K562 (cell line): ENCODE data around the gene ARL3. TPM values are rescaled to one million over a fixed set of nuclear protein-coding genes. Genes with fewer than 3 reads are reported as not detected.

ENCODE experiments used
- ATF2 ChIP-seq: sonication (generic); formaldehyde crosslinking; IDR thresholded peaks from 2 replicates; pipeline ENCODE4 v1.8.1; 2022; ENCODE audit warnings: missing genetic modification reagents
- BACH1 ChIP-seq: fragments of 200-800 bp; sonication (Bioruptor generic); IDR thresholded peaks from 2 replicates; pipeline ENCODE4 v1.6.1; 2016; ENCODE audit warnings: missing genetic modification characterization, missing compliant biosample characterization
- COPS2 ChIP-seq: fragments of 450-650 bp; conservative IDR thresholded peaks from 2 replicates; pipeline ENCODE4 v1.6.1; 2016; ENCODE audit warnings: mild to moderate bottlenecking, moderate library complexity
- CREB5 ChIP-seq: fragments of 250-450 bp; sonication (Bioruptor Pico); IDR thresholded peaks from 2 replicates; pipeline ENCODE4 v1.5.0; 2020; ENCODE audit warnings: mild to moderate bottlenecking
- DPF2 ChIP-seq: fragments of 450-650 bp; IDR thresholded peaks from 2 replicates; pipeline ENCODE4 v1.6.1; 2016
- ELK1 ChIP-seq: sonication (generic); formaldehyde crosslinking; IDR thresholded peaks from 2 replicates; pipeline ENCODE4 v1.8.1; 2022; ENCODE audit warnings: missing genetic modification reagents
- ETS1 ChIP-seq: conservative IDR thresholded peaks from 2 replicates; pipeline ENCODE4 v1.6.1; 2011; ENCODE audit warnings: low read depth, mild to moderate bottlenecking, low read length; ENCODE audit not compliant: control insufficient read depth
- HLTF ChIP-seq: fragments of 450-650 bp; IDR thresholded peaks from 2 replicates; pipeline ENCODE4 v1.6.1; 2016
- NBN ChIP-seq: fragments of 450-650 bp; IDR thresholded peaks from 2 replicates; pipeline ENCODE4 v1.6.1; 2016; ENCODE audit warnings: low read depth, mild to moderate bottlenecking
- NCOA1 ChIP-seq: fragments of 450-650 bp; IDR thresholded peaks from 2 replicates; pipeline ENCODE4 v1.6.1; 2016; ENCODE audit warnings: low read depth
- PHB ChIP-seq: fragments of 250-450 bp; sonication (Bioruptor Pico); IDR thresholded peaks from 2 replicates; pipeline ENCODE4 v1.5.0; 2021
- PTBP1 ChIP-seq: fragments of 200-400 bp; formaldehyde crosslinking; IDR thresholded peaks from 2 replicates; pipeline ENCODE4 v1.6.1; 2017; ENCODE audit warnings: low read depth, low read length
- SMARCA5 ChIP-seq: fragments of 450-650 bp; IDR thresholded peaks from 2 replicates; pipeline ENCODE4 v1.6.1; 2016
- TCFL5 ChIP-seq: fragments of 250-450 bp; sonication (Bioruptor Pico); conservative IDR thresholded peaks from 2 replicates; pipeline ENCODE4 v1.6.1; 2021; ENCODE audit warnings: mild to moderate bottlenecking, moderate library complexity, matching md5 sums
- XRCC3 ChIP-seq: fragments of 450-650 bp; IDR thresholded peaks from 2 replicates; pipeline ENCODE4 v1.6.1; 2017; ENCODE audit warnings: mild to moderate bottlenecking, moderate library complexity
- XRCC5 ChIP-seq: fragments of 200-400 bp; formaldehyde crosslinking; IDR thresholded peaks from 2 replicates; pipeline ENCODE4 v1.6.1; 2017; ENCODE audit warnings: low read depth, mild to moderate bottlenecking, low read length
- ZBTB34 ChIP-seq: fragments of 250-450 bp; sonication (Bioruptor Pico); IDR thresholded peaks from 2 replicates; pipeline ENCODE4 v1.8.0; 2021; ENCODE audit warnings: mild to moderate bottlenecking, moderate library complexity
- ZC3H4 ChIP-seq: sonication (generic); formaldehyde crosslinking; IDR thresholded peaks from 2 replicates; pipeline ENCODE4 v1.9.0; 2021; ENCODE audit warnings: missing genetic modification reagents, borderline replicate concordance
- ZNF232 ChIP-seq: sonication (generic); formaldehyde crosslinking; IDR thresholded peaks from 2 replicates; pipeline ENCODE4 v1.8.0; 2022; ENCODE audit warnings: mild to moderate bottlenecking, missing genetic modification reagents
- ZNF589 ChIP-seq: fragments of 200-800 bp; sonication (Bioruptor generic); IDR thresholded peaks from 2 replicates; pipeline ENCODE4 v1.6.1; 2016; ENCODE audit warnings: low read depth, missing genetic modification characterization, missing compliant biosample characterization
- polyA plus RNA-seq, 8 experiments: library from polyadenylated mRNA; depleted of rRNA in 4 of 8; stranded (reverse) in 5 of 8; unstranded in 3 of 8; fragments of >200 nt; fragmentation: Nextera tagmentation in 2 of 8; fragmentation: Illumina TruSeq in 1 of 8; extraction: Ambion mirVana in 2 of 8; extraction: Trizol in 1 of 8; gene quantifications; 2 replicates each; pipeline versions ENCODE4 v1.2.1 to v1.2.3, GENCODE V29; 2011 to 2014; ENCODE audit warnings: inconsistent platforms in 1 of 8, missing spikeins in 1 of 8
- total RNA-seq, 7 experiments: library from RNA; depleted of rRNA in 6 of 7; stranded (reverse); fragments of >200 nt in 6 of 7; fragmentation: Illumina TruSeq in 2 of 7; extraction: Trizol in 2 of 7; gene quantifications; 2 replicates each; pipeline versions ENCODE4 v1.2.1 to v1.2.3, GENCODE V29; 2011 to 2021; ENCODE audit warnings: low replicate concordance in 1 of 7

The ARL3 gene
- total and polyA plus RNA-seq, 9 of the 15 experiments (the other 6 are each of a cell fraction or from before 2014, with no cell fraction given), result 2.9 to 8.9 (median 4.8) TPM

- TF ChIP-seq NCOA1, result peak; percentile 47; the same call in 1 of the 2 replicates
- TF ChIP-seq ELK1 (CRISPR knock-in tag), result no peak
- TF ChIP-seq DPF2, result peak; percentile 89
- TF ChIP-seq CREB5 (CRISPR knock-in tag), result no peak
- TF ChIP-seq TCFL5 (CRISPR knock-in tag), result no peak
- no peak for TF ChIP-seq XRCC5
- no peak for TF ChIP-seq PHB (CRISPR knock-in tag)
- TF ChIP-seq ZBTB34 (CRISPR knock-in tag), result no peak
- peak; percentile 39; the same call in 1 of the 2 replicates for TF ChIP-seq ZNF589
- TF ChIP-seq ATF2 (CRISPR knock-in tag), result no peak
- TF ChIP-seq SMARCA5, result no peak
- no peak for TF ChIP-seq XRCC3
- no peak for TF ChIP-seq PTBP1
- TF ChIP-seq ETS1, result no peak
- no peak for TF ChIP-seq ZC3H4 (CRISPR knock-in tag)
- TF ChIP-seq HLTF, result no peak
- TF ChIP-seq COPS2, result no peak
- TF ChIP-seq ZNF232 (CRISPR knock-in tag), result no peak
- TF ChIP-seq NBN, result 0 out of 2 replicates have a peak, but pooled peaks have one; percentile 39
- no peak for TF ChIP-seq BACH1
Measured at GRCh38 chr10:102763037-102763607, 48.9 kb upstream of the ARL3 start (continued).
